ENCODE results near the gene TRMT10B.

Gene TRMT10B

GRCh38 chr9:37784616-37785483 is 31.2 kb downstream of the TRMT10B start, which contains the start of gene EXOSC3 (continued):
- TF ChIP-seq, protein P1, sequence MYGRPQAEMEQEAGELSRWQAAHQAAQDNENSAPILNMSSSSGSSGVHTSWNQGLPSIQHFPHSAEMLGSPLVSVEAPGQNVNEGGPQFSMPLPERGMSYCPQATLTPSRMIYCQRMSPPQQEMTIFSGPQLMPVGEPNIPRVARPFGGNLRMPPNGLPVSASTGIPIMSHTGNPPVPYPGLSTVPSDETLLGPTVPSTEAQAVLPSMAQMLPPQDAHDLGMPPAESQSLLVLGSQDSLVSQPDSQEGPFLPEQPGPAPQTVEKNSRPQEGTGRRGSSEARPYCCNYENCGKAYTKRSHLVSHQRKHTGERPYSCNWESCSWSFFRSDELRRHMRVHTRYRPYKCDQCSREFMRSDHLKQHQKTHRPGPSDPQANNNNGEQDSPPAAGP (tag by site-specific recombination; IDR thresholded peaks at IDR 0.05), result 0 out of 2 replicates have a peak, but pooled peaks have one; percentile 23
- TF ChIP-seq YY1 (tag by site-specific recombination; IDR thresholded peaks at IDR 0.05), result peak; percentile 90
- TF ChIP-seq PRDM2 (tag by site-specific recombination; IDR thresholded peaks at IDR 0.05; ENCODE audit: borderline replicate concordance), result no peak
- peak; percentile 64 for TF ChIP-seq ZEB2 (tag by site-specific recombination; IDR thresholded peaks at IDR 0.05)
- TF ChIP-seq, protein P2, sequence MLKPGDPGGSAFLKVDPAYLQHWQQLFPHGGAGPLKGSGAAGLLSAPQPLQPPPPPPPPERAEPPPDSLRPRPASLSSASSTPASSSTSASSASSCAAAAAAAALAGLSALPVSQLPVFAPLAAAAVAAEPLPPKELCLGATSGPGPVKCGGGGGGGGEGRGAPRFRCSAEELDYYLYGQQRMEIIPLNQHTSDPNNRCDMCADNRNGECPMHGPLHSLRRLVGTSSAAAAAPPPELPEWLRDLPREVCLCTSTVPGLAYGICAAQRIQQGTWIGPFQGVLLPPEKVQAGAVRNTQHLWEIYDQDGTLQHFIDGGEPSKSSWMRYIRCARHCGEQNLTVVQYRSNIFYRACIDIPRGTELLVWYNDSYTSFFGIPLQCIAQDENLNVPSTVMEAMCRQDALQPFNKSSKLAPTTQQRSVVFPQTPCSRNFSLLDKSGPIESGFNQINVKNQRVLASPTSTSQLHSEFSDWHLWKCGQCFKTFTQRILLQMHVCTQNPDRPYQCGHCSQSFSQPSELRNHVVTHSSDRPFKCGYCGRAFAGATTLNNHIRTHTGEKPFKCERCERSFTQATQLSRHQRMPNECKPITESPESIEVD (tag by site-specific recombination; IDR thresholded peaks at IDR 0.05), result no peak
- TF ChIP-seq, protein P3, sequence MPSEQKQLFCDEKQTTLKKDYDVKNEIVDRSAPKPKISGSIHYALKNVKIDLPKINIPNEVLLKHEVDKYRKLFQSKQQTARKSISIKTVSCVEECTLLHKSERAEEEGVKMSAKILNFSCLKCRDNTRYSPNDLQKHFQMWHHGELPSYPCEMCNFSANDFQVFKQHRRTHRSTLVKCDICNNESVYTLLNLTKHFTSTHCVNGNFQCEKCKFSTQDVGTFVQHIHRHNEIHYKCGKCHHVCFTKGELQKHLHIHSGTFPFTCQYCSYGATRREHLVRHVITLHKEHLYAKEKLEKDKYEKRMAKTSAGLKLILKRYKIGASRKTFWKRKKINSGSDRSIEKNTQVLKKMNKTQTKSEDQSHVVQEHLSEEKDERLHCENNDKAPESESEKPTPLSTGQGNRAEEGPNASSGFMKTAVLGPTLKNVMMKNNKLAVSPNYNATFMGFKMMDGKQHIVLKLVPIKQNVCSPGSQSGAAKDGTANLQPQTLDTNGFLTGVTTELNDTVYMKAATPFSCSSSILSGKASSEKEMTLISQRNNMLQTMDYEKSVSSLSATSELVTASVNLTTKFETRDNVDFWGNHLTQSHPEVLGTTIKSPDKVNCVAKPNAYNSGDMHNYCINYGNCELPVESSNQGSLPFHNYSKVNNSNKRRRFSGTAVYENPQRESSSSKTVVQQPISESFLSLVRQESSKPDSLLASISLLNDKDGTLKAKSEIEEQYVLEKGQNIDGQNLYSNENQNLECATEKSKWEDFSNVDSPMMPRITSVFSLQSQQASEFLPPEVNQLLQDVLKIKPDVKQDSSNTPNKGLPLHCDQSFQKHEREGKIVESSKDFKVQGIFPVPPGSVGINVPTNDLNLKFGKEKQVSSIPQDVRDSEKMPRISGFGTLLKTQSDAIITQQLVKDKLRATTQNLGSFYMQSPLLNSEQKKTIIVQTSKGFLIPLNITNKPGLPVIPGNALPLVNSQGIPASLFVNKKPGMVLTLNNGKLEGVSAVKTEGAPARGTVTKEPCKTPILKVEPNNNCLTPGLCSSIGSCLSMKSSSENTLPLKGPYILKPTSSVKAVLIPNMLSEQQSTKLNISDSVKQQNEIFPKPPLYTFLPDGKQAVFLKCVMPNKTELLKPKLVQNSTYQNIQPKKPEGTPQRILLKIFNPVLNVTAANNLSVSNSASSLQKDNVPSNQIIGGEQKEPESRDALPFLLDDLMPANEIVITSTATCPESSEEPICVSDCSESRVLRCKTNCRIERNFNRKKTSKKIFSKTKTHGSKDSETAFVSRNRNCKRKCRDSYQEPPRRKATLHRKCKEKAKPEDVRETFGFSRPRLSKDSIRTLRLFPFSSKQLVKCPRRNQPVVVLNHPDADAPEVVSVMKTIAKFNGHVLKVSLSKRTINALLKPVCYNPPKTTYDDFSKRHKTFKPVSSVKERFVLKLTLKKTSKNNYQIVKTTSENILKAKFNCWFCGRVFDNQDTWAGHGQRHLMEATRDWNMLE (tag by site-specific recombination; conservative IDR thresholded peaks at IDR 0.05; ENCODE audit: low read depth), result peak; percentile 79
- 0 out of 2 replicates have a peak, but pooled peaks have one; percentile 16 for TF ChIP-seq HOXC10 (CRISPR knock-in tag; IDR thresholded peaks at IDR 0.05)
- TF ChIP-seq ZNF488 (tag by site-specific recombination; IDR thresholded peaks at IDR 0.05), result no peak
- TF ChIP-seq, protein P4, sequence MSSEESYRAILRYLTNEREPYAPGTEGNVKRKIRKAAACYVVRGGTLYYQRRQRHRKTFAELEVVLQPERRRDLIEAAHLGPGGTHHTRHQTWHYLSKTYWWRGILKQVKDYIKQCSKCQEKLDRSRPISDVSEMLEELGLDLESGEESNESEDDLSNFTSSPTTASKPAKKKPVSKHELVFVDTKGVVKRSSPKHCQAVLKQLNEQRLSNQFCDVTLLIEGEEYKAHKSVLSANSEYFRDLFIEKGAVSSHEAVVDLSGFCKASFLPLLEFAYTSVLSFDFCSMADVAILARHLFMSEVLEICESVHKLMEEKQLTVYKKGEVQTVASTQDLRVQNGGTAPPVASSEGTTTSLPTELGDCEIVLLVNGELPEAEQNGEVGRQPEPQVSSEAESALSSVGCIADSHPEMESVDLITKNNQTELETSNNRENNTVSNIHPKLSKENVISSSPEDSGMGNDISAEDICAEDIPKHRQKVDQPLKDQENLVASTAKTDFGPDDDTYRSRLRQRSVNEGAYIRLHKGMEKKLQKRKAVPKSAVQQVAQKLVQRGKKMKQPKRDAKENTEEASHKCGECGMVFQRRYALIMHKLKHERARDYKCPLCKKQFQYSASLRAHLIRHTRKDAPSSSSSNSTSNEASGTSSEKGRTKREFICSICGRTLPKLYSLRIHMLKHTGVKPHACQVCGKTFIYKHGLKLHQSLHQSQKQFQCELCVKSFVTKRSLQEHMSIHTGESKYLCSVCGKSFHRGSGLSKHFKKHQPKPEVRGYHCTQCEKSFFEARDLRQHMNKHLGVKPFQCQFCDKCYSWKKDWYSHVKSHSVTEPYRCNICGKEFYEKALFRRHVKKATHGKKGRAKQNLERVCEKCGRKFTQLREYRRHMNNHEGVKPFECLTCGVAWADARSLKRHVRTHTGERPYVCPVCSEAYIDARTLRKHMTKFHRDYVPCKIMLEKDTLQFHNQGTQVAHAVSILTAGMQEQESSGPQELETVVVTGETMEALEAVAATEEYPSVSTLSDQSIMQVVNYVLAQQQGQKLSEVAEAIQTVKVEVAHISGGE (tag by site-specific recombination; conservative IDR thresholded peaks at IDR 0.05; ENCODE audit: low read depth), result peak; percentile 98
- TF ChIP-seq PBX3 (CRISPR knock-in tag; IDR thresholded peaks at IDR 0.05), result 0 out of 2 replicates have a peak, but pooled peaks have one; percentile 56
- TF ChIP-seq, protein P5, sequence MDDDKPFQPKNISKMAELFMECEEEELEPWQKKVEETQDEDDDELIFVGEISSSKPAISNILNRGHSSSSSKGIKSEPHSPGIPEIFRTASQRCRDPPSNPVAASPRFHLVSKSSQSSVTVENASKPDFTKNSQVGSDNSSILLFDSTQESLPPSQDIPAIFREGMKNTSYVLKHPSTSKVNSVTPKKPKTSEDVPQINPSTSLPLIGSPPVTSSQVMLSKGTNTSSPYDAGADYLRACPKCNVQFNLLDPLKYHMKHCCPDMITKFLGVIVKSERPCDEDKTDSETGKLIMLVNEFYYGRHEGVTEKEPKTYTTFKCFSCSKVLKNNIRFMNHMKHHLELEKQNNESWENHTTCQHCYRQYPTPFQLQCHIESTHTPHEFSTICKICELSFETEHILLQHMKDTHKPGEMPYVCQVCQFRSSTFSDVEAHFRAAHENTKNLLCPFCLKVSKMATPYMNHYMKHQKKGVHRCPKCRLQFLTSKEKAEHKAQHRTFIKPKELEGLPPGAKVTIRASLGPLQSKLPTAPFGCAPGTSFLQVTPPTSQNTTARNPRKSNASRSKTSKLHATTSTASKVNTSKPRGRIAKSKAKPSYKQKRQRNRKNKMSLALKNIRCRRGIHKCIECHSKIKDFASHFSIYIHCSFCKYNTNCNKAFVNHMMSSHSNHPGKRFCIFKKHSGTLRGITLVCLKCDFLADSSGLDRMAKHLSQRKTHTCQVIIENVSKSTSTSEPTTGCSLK (tag by site-specific recombination; IDR thresholded peaks at IDR 0.05), result no peak
- TF ChIP-seq, protein P6, sequence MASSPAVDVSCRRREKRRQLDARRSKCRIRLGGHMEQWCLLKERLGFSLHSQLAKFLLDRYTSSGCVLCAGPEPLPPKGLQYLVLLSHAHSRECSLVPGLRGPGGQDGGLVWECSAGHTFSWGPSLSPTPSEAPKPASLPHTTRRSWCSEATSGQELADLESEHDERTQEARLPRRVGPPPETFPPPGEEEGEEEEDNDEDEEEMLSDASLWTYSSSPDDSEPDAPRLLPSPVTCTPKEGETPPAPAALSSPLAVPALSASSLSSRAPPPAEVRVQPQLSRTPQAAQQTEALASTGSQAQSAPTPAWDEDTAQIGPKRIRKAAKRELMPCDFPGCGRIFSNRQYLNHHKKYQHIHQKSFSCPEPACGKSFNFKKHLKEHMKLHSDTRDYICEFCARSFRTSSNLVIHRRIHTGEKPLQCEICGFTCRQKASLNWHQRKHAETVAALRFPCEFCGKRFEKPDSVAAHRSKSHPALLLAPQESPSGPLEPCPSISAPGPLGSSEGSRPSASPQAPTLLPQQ (tag by site-specific recombination; IDR thresholded peaks at IDR 0.05), result peak; percentile 88
